Caco-2 (cell line): ENCODE data around the gene PEX16. TPM values are rescaled to one million over a fixed set of nuclear protein-coding genes. Genes with fewer than 3 reads are reported as not detected.

Experiments
- BruUV-seq: library from RNA; stranded (reverse); fragments of 400-500 nt; replicated peaks from 2 replicates; lab custom pipeline; 2021; lab: Mats Ljungman, UMichigan
- CTCF ChIA-PET: fragments of 300-600 bp; sonication (Branson Sonifier 250); formaldehyde crosslinking; loops from one replicate; lab custom pipeline; 2022; ENCODE audit warnings: antibody characterized with exemption; lab: Charles Lee
- POLR2A ChIA-PET: fragments of 300-600 bp; sonication (Branson Sonifier 250); formaldehyde crosslinking; loops from one replicate; lab custom pipeline; 2022; ENCODE audit warnings: antibody characterized with exemption; lab: Charles Lee
- DNase-seq, 2 experiments: peaks; one replicate each; pipeline versions ENCODE4 v3.0.0 to v3.0.0-alpha.2; 2020 to 2022
- H3K27me3 ChIP-seq: replicated peaks from 2 replicates; pipeline ENCODE4 v1.6.0; 2011; ENCODE audit warnings: low read length; ENCODE audit not compliant: control insufficient read depth, insufficient read depth
- H3K36me3 ChIP-seq: 2 replicates; pipeline ENCODE4 v1.5.1; 2011; ENCODE audit warnings: low read length; ENCODE audit not compliant: control insufficient read depth, insufficient read depth
- H3K4me1 ChIP-seq: fragments of 250-450 bp; sonication (Bioruptor Pico); 2 replicates; pipeline ENCODE4 v1.5.1; 2020; ENCODE audit warnings: mild to moderate bottlenecking
- H3K4me3 ChIP-seq: 2 replicates; pipeline ENCODE4 v1.5.1; 2011; ENCODE audit warnings: low read depth, mild to moderate bottlenecking, control low read depth, low read length
- H3K9me3 ChIP-seq: fragments of 250-450 bp; sonication (Bioruptor Pico); 2 replicates; pipeline ENCODE4 v1.5.1; 2020; ENCODE audit warnings: mild to moderate bottlenecking, moderate library complexity
- H3K27ac Mint-ChIP-seq: one replicate; pipeline ENCODE4 v1.8.0; 2022; ENCODE audit warnings: mixed read lengths; ENCODE audit not compliant: unreplicated experiment
- H3K27me3 Mint-ChIP-seq: one replicate; pipeline ENCODE4 v1.8.0; 2022; ENCODE audit warnings: mixed read lengths; ENCODE audit not compliant: insufficient read depth, unreplicated experiment
- H3K36me3 Mint-ChIP-seq: one replicate; pipeline ENCODE4 v1.8.0; 2022; ENCODE audit warnings: mild to moderate bottlenecking, mixed read lengths; ENCODE audit not compliant: insufficient read depth, unreplicated experiment
- H3K4me1 Mint-ChIP-seq: one replicate; pipeline ENCODE4 v1.8.0; 2022; ENCODE audit warnings: low read depth, mixed read lengths; ENCODE audit not compliant: unreplicated experiment
- H3K4me3 Mint-ChIP-seq: one replicate; pipeline ENCODE4 v1.8.0; 2022; ENCODE audit warnings: mild to moderate bottlenecking, moderate library complexity, mixed read lengths; ENCODE audit not compliant: unreplicated experiment
- H3K9me3 Mint-ChIP-seq: one replicate; pipeline ENCODE4 v1.8.0; 2022; ENCODE audit warnings: mixed read lengths; ENCODE audit not compliant: unreplicated experiment
- intact Hi-C: fragments of 100-400 bp; cut with micrococcal nuclease; formaldehyde crosslinking; loops from one replicate; pipeline ENCODE4 v1.10.0; 2022; ENCODE audit not compliant: unreplicated experiment
- total RNA-seq: library from RNA; stranded (reverse); gene quantifications from 2 replicates; pipeline ENCODE4 v1.2.3, GENCODE V29; 2022
- TF ChIP-seq, protein P1 (sequence below), 2 experiments: fragments of 200-600 bp in 1 of 2; IDR thresholded peaks; 1 replicate in 1 of 2; 2 replicates in 1 of 2; pipeline versions ENCODE4 v1.5.1 to v1.8.0; 2011 to 2022; ENCODE audit warnings: antibody characterized with exemption in 1 of 2, control low read depth in 1 of 2, inconsistent platforms in 1 of 2, low read depth in 1 of 2, low read length in 1 of 2, mild to moderate bottlenecking in 1 of 2, moderate library complexity in 1 of 2; ENCODE audit not compliant: insufficient read depth in 1 of 2, severe bottlenecking in 1 of 2, unreplicated experiment in 1 of 2

Gene PEX16
- total RNA-seq, 1 experiment from 2014 or later: 41.4 TPM

DNA sequence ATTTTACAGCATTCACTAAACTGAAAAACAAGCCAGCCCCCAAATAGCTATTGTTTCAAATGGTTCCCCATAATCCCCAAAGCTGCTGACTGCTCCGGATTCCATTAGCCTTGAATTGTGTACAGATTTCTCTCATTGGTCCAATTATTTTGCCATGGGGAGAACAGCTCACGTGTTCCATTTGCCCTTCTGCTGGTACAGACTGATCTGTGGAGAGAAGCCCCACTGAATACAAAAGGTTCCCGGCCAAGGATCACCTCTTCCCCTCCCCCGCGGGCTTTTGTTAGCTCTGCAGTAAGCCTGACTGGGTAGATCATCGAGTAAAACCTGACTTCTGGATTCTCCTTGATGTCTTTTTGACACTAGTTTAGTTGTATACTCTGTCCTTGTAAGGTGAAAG, 41.3 kb downstream of the PEX16 start:
- ChIA-PET POLR2A (no interaction called here), CTCF (interaction anchor here (0.5 kb wide), 1 partner anchor 372 kb away, joined by 4 read pairs; no protein-coding TSS in a partner anchor)
- H3K9me3 ChIP-seq: no peaks in the 10 kb centered on the region
- no peaks in the 10 kb centered on the region for H3K27me3 ChIP-seq
- H3K27ac Mint-ChIP-seq: no peak overlapping the region
- H3K4me1 ChIP-seq: peaks cover 8% of the 10 kb centered on the region; the same call in 1 of the 2 replicates
- no peak overlapping the region for H3K4me3 ChIP-seq
- H3K36me3 ChIP-seq: peaks cover 4% of the 10 kb centered on the region
- TF ChIP-seq, protein P1, sequence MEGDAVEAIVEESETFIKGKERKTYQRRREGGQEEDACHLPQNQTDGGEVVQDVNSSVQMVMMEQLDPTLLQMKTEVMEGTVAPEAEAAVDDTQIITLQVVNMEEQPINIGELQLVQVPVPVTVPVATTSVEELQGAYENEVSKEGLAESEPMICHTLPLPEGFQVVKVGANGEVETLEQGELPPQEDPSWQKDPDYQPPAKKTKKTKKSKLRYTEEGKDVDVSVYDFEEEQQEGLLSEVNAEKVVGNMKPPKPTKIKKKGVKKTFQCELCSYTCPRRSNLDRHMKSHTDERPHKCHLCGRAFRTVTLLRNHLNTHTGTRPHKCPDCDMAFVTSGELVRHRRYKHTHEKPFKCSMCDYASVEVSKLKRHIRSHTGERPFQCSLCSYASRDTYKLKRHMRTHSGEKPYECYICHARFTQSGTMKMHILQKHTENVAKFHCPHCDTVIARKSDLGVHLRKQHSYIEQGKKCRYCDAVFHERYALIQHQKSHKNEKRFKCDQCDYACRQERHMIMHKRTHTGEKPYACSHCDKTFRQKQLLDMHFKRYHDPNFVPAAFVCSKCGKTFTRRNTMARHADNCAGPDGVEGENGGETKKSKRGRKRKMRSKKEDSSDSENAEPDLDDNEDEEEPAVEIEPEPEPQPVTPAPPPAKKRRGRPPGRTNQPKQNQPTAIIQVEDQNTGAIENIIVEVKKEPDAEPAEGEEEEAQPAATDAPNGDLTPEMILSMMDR (IDR thresholded peaks at IDR 0.05; ENCODE audit: insufficient read depth in 1 of 2, low read depth in 1 of 2, low read length in 1 of 2, severe bottlenecking in 1 of 2, unreplicated experiment in 1 of 2): no peak
- no peaks in the 10 kb centered on the region for H3K4me1 Mint-ChIP-seq
- H3K4me3 Mint-ChIP-seq: no peak overlapping the region
- BruUV-seq: no TSS peak
- no peaks in the 10 kb centered on the region for H3K27me3 Mint-ChIP-seq
- no peaks in the 10 kb centered on the region for H3K9me3 Mint-ChIP-seq
- intact Hi-C loops: no loop called here
- H3K36me3 Mint-ChIP-seq: peaks cover 21% of the 10 kb centered on the region
- DNase-seq: no peak

DNA sequence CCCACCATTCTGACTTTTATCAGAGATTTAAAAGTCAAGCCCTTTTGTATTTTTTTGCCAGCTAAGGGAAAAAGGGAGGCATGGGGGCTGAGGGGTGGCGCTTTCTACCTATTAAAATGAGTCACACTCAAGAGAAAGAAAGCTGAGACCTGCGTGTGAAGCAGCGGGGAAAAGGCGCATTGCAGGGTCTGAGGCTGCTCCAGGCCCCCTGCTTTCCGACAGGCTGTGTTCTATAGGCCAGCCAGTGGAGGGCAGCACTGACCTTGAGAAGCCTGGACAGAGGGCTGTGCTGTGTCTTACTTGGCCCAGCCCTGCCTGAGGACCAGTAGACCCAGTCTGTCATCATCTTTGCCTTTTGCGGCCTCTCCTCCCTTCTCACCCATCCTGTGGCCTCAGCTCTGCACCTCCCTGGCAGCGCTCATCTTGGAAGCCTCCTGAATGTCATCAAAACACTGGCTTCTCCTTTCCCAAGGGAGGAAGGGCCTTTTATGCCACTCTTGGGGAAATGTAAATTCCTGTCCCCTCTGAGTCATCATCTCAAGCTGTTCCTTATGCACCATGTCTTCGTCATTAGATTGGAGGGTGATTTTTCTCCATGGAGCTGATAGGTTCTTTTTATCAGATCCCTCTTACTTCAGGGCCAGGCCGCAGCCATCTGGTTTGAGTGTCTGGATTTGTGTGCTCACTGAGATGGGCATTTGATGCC, 44.9 kb downstream of the PEX16 start:
- POLR2A ChIA-PET: no interaction called here
- TF ChIP-seq, protein P1 (IDR thresholded peaks at IDR 0.05; ENCODE audit: insufficient read depth in 1 of 2, low read depth in 1 of 2, low read length in 1 of 2, severe bottlenecking in 1 of 2, unreplicated experiment in 1 of 2): peak; percentile 60 to 74
- H3K9me3 Mint-ChIP-seq: no peaks in the 10 kb centered on the region
- H3K4me3 Mint-ChIP-seq: no peak overlapping the region
- Histone ChIP-seq H3K4me1 (no peaks in the 10 kb centered on the region), H3K27me3 (no peaks in the 10 kb centered on the region), H3K9me3 (no peaks in the 10 kb centered on the region), H3K36me3 (peaks cover 6% of the 10 kb centered on the region), H3K4me3 (no peak overlapping the region)
- no TSS peak for BruUV-seq
- DNase-seq: peak; percentile 57 to 68
- H3K27me3 Mint-ChIP-seq: no peaks in the 10 kb centered on the region
- no peak overlapping the region for H3K27ac Mint-ChIP-seq
- H3K36me3 Mint-ChIP-seq: peaks cover 32% of the 10 kb centered on the region
- CTCF ChIA-PET: interaction anchor here (2.1 kb wide), 1 partner anchor 134 kb away, joined by 5 read pairs; no protein-coding TSS in a partner anchor
- intact Hi-C loops: loop anchor here (1.0 kb wide), 1 partner anchor 133 kb away; no protein-coding TSS in a partner anchor
- H3K4me1 Mint-ChIP-seq: no peaks in the 10 kb centered on the region

DNA sequence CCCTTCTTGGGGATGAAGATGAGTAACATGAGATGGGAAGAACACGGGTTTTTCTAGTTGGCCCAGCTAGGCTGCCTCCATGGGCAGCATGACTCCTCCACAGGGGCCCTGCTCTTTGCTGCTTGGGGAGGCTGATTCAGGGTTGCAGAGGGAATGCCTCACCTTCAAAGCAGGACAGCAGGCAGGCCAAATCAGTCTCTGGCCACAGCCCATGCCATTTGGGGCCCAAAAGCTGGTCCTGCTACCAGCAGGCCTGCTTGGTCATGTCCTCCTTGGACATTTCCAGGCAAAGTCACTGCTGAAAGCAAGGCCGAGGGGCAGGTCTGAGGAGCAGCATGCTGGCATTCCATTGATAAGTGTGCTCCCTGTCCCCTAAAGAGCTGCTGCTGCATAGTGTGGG, 46.0 kb downstream of the PEX16 start:
- ChIA-PET CTCF (interaction anchor here (2.1 kb wide), 1 partner anchor 135 kb away, joined by 5 read pairs; no protein-coding TSS in a partner anchor), POLR2A (no interaction called here)
- DNase-seq: no peak
- H3K4me3 Mint-ChIP-seq: no peak overlapping the region
- TF ChIP-seq, protein P1 (IDR thresholded peaks at IDR 0.05; ENCODE audit: insufficient read depth in 1 of 2, low read depth in 1 of 2, low read length in 1 of 2, severe bottlenecking in 1 of 2, unreplicated experiment in 1 of 2): no peak
- no peaks in the 10 kb centered on the region for H3K27me3 Mint-ChIP-seq
- no peaks in the 10 kb centered on the region for H3K9me3 Mint-ChIP-seq
- Histone ChIP-seq H3K4me3 (no peak overlapping the region), H3K4me1 (no peaks in the 10 kb centered on the region), H3K36me3 (peaks cover 5% of the 10 kb centered on the region), H3K27me3 (no peaks in the 10 kb centered on the region), H3K9me3 (no peaks in the 10 kb centered on the region)
- intact Hi-C loops: loop anchor here (1.0 kb wide), 1 partner anchor 135 kb away; no protein-coding TSS in a partner anchor
- H3K4me1 Mint-ChIP-seq: no peaks in the 10 kb centered on the region
- H3K27ac Mint-ChIP-seq: no peak overlapping the region
- H3K36me3 Mint-ChIP-seq: peaks cover 36% of the 10 kb centered on the region
- BruUV-seq: no TSS peak
